Muscle layer of colon (tissue), 2 donors: Measurements from ENCODE around the gene IQCK.

Experiments used
- H3K27ac ChIP-seq: one replicate; pipeline ENCODE4 v1.7.0; 2013; ENCODE audit warnings: low read depth, mild to moderate bottlenecking, low read length, moderate library complexity
- H3K27me3 ChIP-seq, 2 donors: one replicate each; pipeline ENCODE4 v1.7.0; 2013; ENCODE audit warnings: low read length in 2 of 2, mild to moderate bottlenecking in 2 of 2; ENCODE audit not compliant: insufficient read depth in 2 of 2, control insufficient read depth in 1 of 2
- H3K36me3 ChIP-seq: one replicate; pipeline ENCODE4 v1.7.0; 2013; ENCODE audit warnings: mild to moderate bottlenecking, low read length; ENCODE audit not compliant: insufficient read depth
- H3K4me1 ChIP-seq: one replicate; pipeline ENCODE4 v1.7.0; 2013; ENCODE audit warnings: mild to moderate bottlenecking, low read length; ENCODE audit not compliant: insufficient read depth
- H3K4me3 ChIP-seq, 2 donors: one replicate each; pipeline ENCODE4 v1.7.0; 2013; ENCODE audit warnings: low read length in 2 of 2, low read depth in 1 of 2, mild to moderate bottlenecking in 1 of 2, moderate library complexity in 1 of 2
- H3K9ac ChIP-seq: one replicate; pipeline ENCODE4 v1.7.0; 2013; ENCODE audit warnings: low read length
- H3K9me3 ChIP-seq: one replicate; pipeline ENCODE4 v1.7.0; 2013; ENCODE audit warnings: mild to moderate bottlenecking, low read length
- donor health status: abdominal sarcoma.
- donor health status: Adenocarcinoma of cecum.

IQCK gene

GRCh38 chr16:19885451-19886072, 167.5 kb downstream of the IQCK start:
- Histone ChIP-seq H3K4me1 (peaks cover 15% of the 10 kb centered on the region), H3K36me3 (no peaks in the 10 kb centered on the region), H3K27ac (no peak overlapping the region), H3K9me3 (no peaks in the 10 kb centered on the region), H3K4me3 (peak overlapping the region in 1 of 2 donors; percentile 58), H3K27me3 (peaks cover 0 to 15% of the 10 kb centered on the region in 2 donors), H3K9ac (no peak overlapping the region)

GRCh38 chr16:19886073-19886941, 168.2 kb downstream of the IQCK start:
- peaks cover 0 to 15% of the 10 kb centered on the region in 2 donors for H3K27me3 ChIP-seq
- H3K4me3 ChIP-seq: peak overlapping the region in 1 of 2 donors; percentile 58
- no peak overlapping the region for H3K9ac ChIP-seq
- no peaks in the 10 kb centered on the region for H3K36me3 ChIP-seq
- peaks cover 15% of the 10 kb centered on the region for H3K4me1 ChIP-seq
- no peaks in the 10 kb centered on the region for H3K9me3 ChIP-seq
- no peak overlapping the region for H3K27ac ChIP-seq

- Histone ChIP-seq H3K4me1 (peaks cover 15% of the 10 kb centered on the region), H3K9ac (no peak overlapping the region), H3K9me3 (no peaks in the 10 kb centered on the region), H3K4me3 (no peak overlapping the region), H3K27ac (no peak overlapping the region), H3K36me3 (no peaks in the 10 kb centered on the region), H3K27me3 (peaks cover 0 to 8% of the 10 kb centered on the region in 2 donors)
Measured at GRCh38 chr16:19888834-19889233, 170.8 kb downstream of the IQCK start.

- H3K36me3 ChIP-seq: no peaks in the 10 kb centered on the region
- no peaks in the 10 kb centered on the region for H3K27me3 ChIP-seq
- H3K9me3 ChIP-seq: no peaks in the 10 kb centered on the region
- no peak overlapping the region for H3K27ac ChIP-seq
- no peak overlapping the region for H3K4me3 ChIP-seq
- H3K9ac ChIP-seq: no peak overlapping the region
- H3K4me1 ChIP-seq: peaks cover 5% of the 10 kb centered on the region
Measured at GRCh38 chr16:19890901-19891300, 172.8 kb downstream of the IQCK start.

- Histone ChIP-seq H3K4me1 (no peaks in the 10 kb centered on the region), H3K27ac (no peak overlapping the region), H3K27me3 (no peaks in the 10 kb centered on the region), H3K36me3 (no peaks in the 10 kb centered on the region), H3K9me3 (no peaks in the 10 kb centered on the region), H3K9ac (no peak overlapping the region), H3K4me3 (no peak overlapping the region)
Measured at GRCh38 chr16:19892902-19893301, 174.8 kb downstream of the IQCK start.

GRCh38 chr16:19894586-19894985, 176.5 kb downstream of the IQCK start:
- no peak overlapping the region for H3K27ac ChIP-seq
- no peaks in the 10 kb centered on the region for H3K9me3 ChIP-seq
- no peaks in the 10 kb centered on the region for H3K27me3 ChIP-seq
- no peaks in the 10 kb centered on the region for H3K4me1 ChIP-seq
- no peak overlapping the region for H3K9ac ChIP-seq
- H3K4me3 ChIP-seq: no peak overlapping the region
- no peaks in the 10 kb centered on the region for H3K36me3 ChIP-seq

GRCh38 chr16:19896951-19897350, 178.9 kb downstream of the IQCK start:
- Histone ChIP-seq H3K27ac (no peak overlapping the region), H3K4me1 (no peaks in the 10 kb centered on the region), H3K9me3 (no peaks in the 10 kb centered on the region), H3K27me3 (no peaks in the 10 kb centered on the region), H3K36me3 (no peaks in the 10 kb centered on the region), H3K4me3 (no peak overlapping the region), H3K9ac (no peak overlapping the region)

GRCh38 chr16:19898166-19898565, 180.1 kb downstream of the IQCK start:
- no peak overlapping the region for H3K27ac ChIP-seq
- no peaks in the 10 kb centered on the region for H3K27me3 ChIP-seq
- no peaks in the 10 kb centered on the region for H3K36me3 ChIP-seq
- no peak overlapping the region for H3K9ac ChIP-seq
- H3K9me3 ChIP-seq: no peaks in the 10 kb centered on the region
- H3K4me1 ChIP-seq: no peaks in the 10 kb centered on the region
- H3K4me3 ChIP-seq: no peak overlapping the region

GRCh38 chr16:19898924-19899604, 181.0 kb downstream of the IQCK start:
- no peak overlapping the region for H3K9ac ChIP-seq

GRCh38 chr16:19899605-19899955, 181.5 kb downstream of the IQCK start:
- Histone ChIP-seq H3K4me3 (no peak overlapping the region), H3K9me3 (no peaks in the 10 kb centered on the region), H3K27ac (no peak overlapping the region), H3K4me1 (no peaks in the 10 kb centered on the region), H3K36me3 (no peaks in the 10 kb centered on the region), H3K9ac (no peak overlapping the region), H3K27me3 (no peaks in the 10 kb centered on the region)

More at GRCh38 chr16:19898924-19899604, 181.0 kb downstream of the IQCK start:
- H3K36me3 ChIP-seq: no peaks in the 10 kb centered on the region
- no peaks in the 10 kb centered on the region for H3K27me3 ChIP-seq
- no peak overlapping the region for H3K27ac ChIP-seq
- no peak overlapping the region for H3K4me3 ChIP-seq
- H3K9me3 ChIP-seq: no peaks in the 10 kb centered on the region
- no peaks in the 10 kb centered on the region for H3K4me1 ChIP-seq

- no peaks in the 10 kb centered on the region for H3K36me3 ChIP-seq
- no peaks in the 10 kb centered on the region for H3K9me3 ChIP-seq
- H3K4me1 ChIP-seq: no peaks in the 10 kb centered on the region
- H3K27ac ChIP-seq: no peak overlapping the region
- H3K4me3 ChIP-seq: no peak overlapping the region
- no peaks in the 10 kb centered on the region for H3K27me3 ChIP-seq
- H3K9ac ChIP-seq: no peak overlapping the region
Measured at GRCh38 chr16:19901164-19901563, 183.1 kb downstream of the IQCK start.
